WERI-Rb-1 (cell line): ENCODE data around the gene TCIRG1.

ENCODE experiments used
- DNase-seq: peaks from one replicate; pipeline ENCODE4 v3.0.0-alpha.2; 2020
- H3K27ac ChIP-seq: fragments of 250-450 bp; sonication (Bioruptor Pico); 2 replicates; pipeline ENCODE4 v1.5.1; 2020; ENCODE audit warnings: mild to moderate bottlenecking, moderate library complexity
- H3K27me3 ChIP-seq: fragments of 250-450 bp; sonication (Bioruptor Pico); 2 replicates; pipeline ENCODE4 v1.5.1; 2021; ENCODE audit warnings: mild to moderate bottlenecking, low read depth, moderate library complexity; ENCODE audit not compliant: insufficient read depth, severe bottlenecking
- H3K36me3 ChIP-seq: fragments of 250-450 bp; sonication (Bioruptor Pico); 2 replicates; pipeline ENCODE4 v1.5.1; 2020; ENCODE audit warnings: mild to moderate bottlenecking, moderate library complexity
- H3K4me3 ChIP-seq: 2 replicates; pipeline ENCODE4 v1.5.1; 2011; ENCODE audit warnings: low read depth, mild to moderate bottlenecking, control low read depth, low read length
- H3K9me3 ChIP-seq: fragments of 250-450 bp; sonication (Bioruptor Pico); 2 replicates; pipeline ENCODE4 v1.5.1; 2021; ENCODE audit warnings: mild to moderate bottlenecking, moderate library complexity; ENCODE audit not compliant: severe bottlenecking
- TF ChIP-seq, protein P1 (sequence below): IDR thresholded peaks from 2 replicates; pipeline ENCODE4 v1.5.1; 2011; ENCODE audit warnings: low read depth, mild to moderate bottlenecking, control low read depth, inconsistent platforms, low read length

Gene TCIRG1

GRCh38 chr11:67996622-67997474 is 42.0 kb upstream of the TCIRG1 start:
- TF ChIP-seq, protein P1, sequence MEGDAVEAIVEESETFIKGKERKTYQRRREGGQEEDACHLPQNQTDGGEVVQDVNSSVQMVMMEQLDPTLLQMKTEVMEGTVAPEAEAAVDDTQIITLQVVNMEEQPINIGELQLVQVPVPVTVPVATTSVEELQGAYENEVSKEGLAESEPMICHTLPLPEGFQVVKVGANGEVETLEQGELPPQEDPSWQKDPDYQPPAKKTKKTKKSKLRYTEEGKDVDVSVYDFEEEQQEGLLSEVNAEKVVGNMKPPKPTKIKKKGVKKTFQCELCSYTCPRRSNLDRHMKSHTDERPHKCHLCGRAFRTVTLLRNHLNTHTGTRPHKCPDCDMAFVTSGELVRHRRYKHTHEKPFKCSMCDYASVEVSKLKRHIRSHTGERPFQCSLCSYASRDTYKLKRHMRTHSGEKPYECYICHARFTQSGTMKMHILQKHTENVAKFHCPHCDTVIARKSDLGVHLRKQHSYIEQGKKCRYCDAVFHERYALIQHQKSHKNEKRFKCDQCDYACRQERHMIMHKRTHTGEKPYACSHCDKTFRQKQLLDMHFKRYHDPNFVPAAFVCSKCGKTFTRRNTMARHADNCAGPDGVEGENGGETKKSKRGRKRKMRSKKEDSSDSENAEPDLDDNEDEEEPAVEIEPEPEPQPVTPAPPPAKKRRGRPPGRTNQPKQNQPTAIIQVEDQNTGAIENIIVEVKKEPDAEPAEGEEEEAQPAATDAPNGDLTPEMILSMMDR: no peak
- DNase-seq: peak; percentile 66
- Histone ChIP-seq H3K36me3 (no peaks in the 10 kb centered on the region), H3K4me3 (no peak overlapping the region), H3K27me3 (no peaks in the 10 kb centered on the region), H3K27ac (no peak overlapping the region), H3K9me3 (no peaks in the 10 kb centered on the region)

- Histone ChIP-seq H3K27me3 (no peaks in the 10 kb centered on the region), H3K27ac (no peak overlapping the region), H3K9me3 (no peaks in the 10 kb centered on the region), H3K4me3 (no peak overlapping the region), H3K36me3 (no peaks in the 10 kb centered on the region)
- TF ChIP-seq, protein P1: no peak
- DNase-seq: no peak
Observed at GRCh38 chr11:67997475-67997921, 41.3 kb upstream of the TCIRG1 start.

GRCh38 chr11:67998150-67999045 is 40.4 kb upstream of the TCIRG1 start:
- no peaks in the 10 kb centered on the region for H3K9me3 ChIP-seq
- TF ChIP-seq, protein P1: no peak
- H3K27me3 ChIP-seq: no peaks in the 10 kb centered on the region
- DNase-seq: no peak
- H3K27ac ChIP-seq: no peak overlapping the region
- no peaks in the 10 kb centered on the region for H3K36me3 ChIP-seq
- no peak overlapping the region for H3K4me3 ChIP-seq

- no peak for DNase-seq
- no peak overlapping the region for H3K27ac ChIP-seq
- H3K36me3 ChIP-seq: no peaks in the 10 kb centered on the region
- H3K4me3 ChIP-seq: no peak overlapping the region
- TF ChIP-seq, protein P1: no peak
- H3K9me3 ChIP-seq: no peaks in the 10 kb centered on the region
- no peaks in the 10 kb centered on the region for H3K27me3 ChIP-seq
Observed at GRCh38 chr11:67999201-67999629, 39.6 kb upstream of the TCIRG1 start.

DNA sequence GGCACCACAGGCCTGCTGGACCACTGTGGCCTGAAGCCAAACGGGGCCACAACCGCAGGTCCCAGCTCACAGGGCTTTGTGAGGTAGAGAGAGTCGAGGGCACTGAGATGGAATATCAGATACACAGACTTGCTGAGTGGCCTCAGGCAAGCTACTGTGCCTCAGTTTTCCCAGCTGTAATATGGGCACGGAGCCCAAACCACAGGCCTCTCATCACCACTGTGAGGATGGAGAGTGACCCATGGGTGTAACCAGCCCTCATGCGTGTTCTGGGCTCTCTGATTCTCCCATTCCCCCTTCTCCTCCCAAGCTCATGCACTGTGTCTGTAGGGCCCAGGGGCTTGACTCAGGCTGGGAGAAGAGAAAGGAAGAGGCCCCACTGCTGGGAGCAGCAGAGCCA is 39.1 kb upstream of the TCIRG1 start:
- no peaks in the 10 kb centered on the region for H3K9me3 ChIP-seq
- DNase-seq: no peak
- no peak overlapping the region for H3K27ac ChIP-seq
- no peaks in the 10 kb centered on the region for H3K36me3 ChIP-seq
- H3K4me3 ChIP-seq: no peak overlapping the region
- TF ChIP-seq, protein P1: no peak
- H3K27me3 ChIP-seq: no peaks in the 10 kb centered on the region
